Uterus (tissue), 4 donors: Measurements from ENCODE around the gene LPP. TPM values are rescaled to one million over a fixed set of nuclear protein-coding genes. Genes with fewer than 3 reads are reported as not detected.

Source experiments
- DNase-seq, 2 donors: peaks; one replicate each; pipeline ENCODE4 v3.0.0-alpha.2; 2019 to 2020
- H3K27ac ChIP-seq, 2 donors: fragments of 200-600 bp; sonication (generic); 1 replicate in 1 of 2; 2 replicates in 1 of 2; pipeline ENCODE4 v1.5.1; 2016 to 2018
- H3K27me3 ChIP-seq, 2 donors: fragments of 200-600 bp; sonication (generic); one replicate each; pipeline ENCODE4 v1.5.1; 2018 to 2019; ENCODE audit warnings: control low read depth in 1 of 2
- H3K36me3 ChIP-seq, 2 donors: fragments of 200-600 bp; sonication (generic); one replicate each; pipeline ENCODE4 v1.5.1; 2019; ENCODE audit warnings: control low read depth in 1 of 2
- H3K4me1 ChIP-seq, 2 donors: fragments of 200-600 bp; sonication (generic); one replicate each; pipeline ENCODE4 v1.5.1; 2018 to 2019; ENCODE audit warnings: control low read depth in 1 of 2
- H3K4me3 ChIP-seq, 2 donors: fragments of 200-600 bp; sonication (generic); 1 replicate in 1 of 2; 2 replicates in 1 of 2; pipeline ENCODE4 v1.5.1; 2018 to 2019; ENCODE audit warnings: mild to moderate bottlenecking in 1 of 2
- H3K9me3 ChIP-seq, 2 donors: fragments of 200-600 bp; sonication (generic); one replicate each; pipeline ENCODE4 v1.5.1; 2019; ENCODE audit warnings: control low read depth in 1 of 2
- POLR2A ChIP-seq, 2 donors: fragments of 450-650 bp; IDR thresholded peaks; one replicate each; pipeline ENCODE4 v1.6.1; 2016; ENCODE audit warnings: antibody characterized with exemption in 2 of 2, mild to moderate bottlenecking in 1 of 2, moderate library complexity in 1 of 2
- intact Hi-C: fragments of 100-400 bp; cut with DNase I; formaldehyde crosslinking; loops from one replicate; pipeline ENCODE4 v1.15.1; 2023; ENCODE audit warnings: low total_unique reads
- total RNA-seq, 4 donors: library from RNA; depleted of rRNA in 3 of 4; stranded (reverse); fragments of >200 nt in 3 of 4; gene quantifications; one replicate each; pipeline versions ENCODE4 v1.1.0 to v1.2.4, GENCODE V29; 2014 to 2023
- TF ChIP-seq, protein P1 (sequence below), 4 experiments: fragments of 200-600 bp in 2 of 4; fragments of 450-650 bp in 2 of 4; sonication (generic) in 2 of 4; IDR thresholded peaks; one replicate each; pipeline ENCODE4 v1.5.1; 2016 to 2019; ENCODE audit warnings: antibody characterized with exemption in 4 of 4, mild to moderate bottlenecking in 2 of 4, moderate library complexity in 1 of 4
- donor health status: DM: yes; HTN: yes; CAD: no.

LPP gene
- total RNA-seq, 4 donors from 2014 or later: 180 to 1,374 (median 712) TPM

DNA sequence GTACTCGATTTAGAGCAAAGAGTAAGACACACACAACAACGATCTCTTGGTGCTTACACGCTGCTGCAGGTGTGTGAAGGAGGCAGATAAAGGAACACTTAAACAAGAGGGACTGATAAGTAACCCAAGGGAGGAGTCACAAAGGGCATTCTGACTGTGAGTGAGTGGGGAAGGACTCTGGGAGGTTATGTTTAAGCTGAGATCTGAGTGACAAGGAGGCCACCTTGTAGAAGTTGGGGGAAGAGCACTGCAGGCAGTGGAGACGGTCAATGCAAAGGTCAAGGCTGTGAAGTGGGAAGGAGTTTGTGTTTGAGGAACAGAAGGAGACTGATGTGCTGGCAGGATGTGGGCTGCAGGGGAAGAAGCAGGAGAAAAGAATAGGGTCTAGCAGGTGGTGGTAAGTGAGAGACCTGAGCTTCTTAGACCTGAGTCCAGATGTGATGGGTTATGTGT lies 63.1 kb downstream of the LPP start:
- intact Hi-C loops: no loop called here
- H3K4me3 ChIP-seq: peak overlapping the region in 1 of 2 donors; percentile 8
- peaks cover 0 to 5% of the 10 kb centered on the region in 2 donors for H3K4me1 ChIP-seq
- H3K9me3 ChIP-seq: no peaks in the 10 kb centered on the region
- H3K36me3 ChIP-seq: no peaks in the 10 kb centered on the region
- DNase-seq: no peak
- TF ChIP-seq, protein P1, sequence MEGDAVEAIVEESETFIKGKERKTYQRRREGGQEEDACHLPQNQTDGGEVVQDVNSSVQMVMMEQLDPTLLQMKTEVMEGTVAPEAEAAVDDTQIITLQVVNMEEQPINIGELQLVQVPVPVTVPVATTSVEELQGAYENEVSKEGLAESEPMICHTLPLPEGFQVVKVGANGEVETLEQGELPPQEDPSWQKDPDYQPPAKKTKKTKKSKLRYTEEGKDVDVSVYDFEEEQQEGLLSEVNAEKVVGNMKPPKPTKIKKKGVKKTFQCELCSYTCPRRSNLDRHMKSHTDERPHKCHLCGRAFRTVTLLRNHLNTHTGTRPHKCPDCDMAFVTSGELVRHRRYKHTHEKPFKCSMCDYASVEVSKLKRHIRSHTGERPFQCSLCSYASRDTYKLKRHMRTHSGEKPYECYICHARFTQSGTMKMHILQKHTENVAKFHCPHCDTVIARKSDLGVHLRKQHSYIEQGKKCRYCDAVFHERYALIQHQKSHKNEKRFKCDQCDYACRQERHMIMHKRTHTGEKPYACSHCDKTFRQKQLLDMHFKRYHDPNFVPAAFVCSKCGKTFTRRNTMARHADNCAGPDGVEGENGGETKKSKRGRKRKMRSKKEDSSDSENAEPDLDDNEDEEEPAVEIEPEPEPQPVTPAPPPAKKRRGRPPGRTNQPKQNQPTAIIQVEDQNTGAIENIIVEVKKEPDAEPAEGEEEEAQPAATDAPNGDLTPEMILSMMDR (IDR thresholded peaks at IDR 0.05): no peak
- no peak for TF ChIP-seq POLR2A (IDR thresholded peaks at IDR 0.05)
- no peaks in the 10 kb centered on the region for H3K27me3 ChIP-seq
- H3K27ac ChIP-seq: peak overlapping the region; percentile 92 to 93

DNA sequence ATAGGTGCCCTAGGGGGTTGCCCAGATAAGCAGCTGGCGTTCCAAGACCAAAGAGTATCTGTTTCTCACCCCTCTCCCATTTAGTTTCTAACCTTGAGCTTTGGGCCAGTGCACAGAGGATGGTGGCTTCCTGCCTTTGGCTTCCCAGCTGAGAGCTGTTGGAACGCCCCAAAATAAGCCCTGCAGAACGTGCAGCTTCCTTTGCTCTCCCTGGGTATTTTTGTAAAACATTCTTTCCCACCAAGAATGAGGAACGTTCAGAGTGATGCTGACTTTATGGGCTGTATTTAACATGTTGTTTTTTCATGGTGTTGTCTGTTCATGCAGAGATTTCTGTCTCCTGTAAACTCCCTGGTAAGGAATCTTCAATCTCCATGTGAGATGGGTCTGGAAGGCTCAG lies 63.8 kb downstream of the LPP start:
- peak overlapping the region; percentile 92 to 93 for H3K27ac ChIP-seq
- intact Hi-C loops: no loop called here

DNA sequence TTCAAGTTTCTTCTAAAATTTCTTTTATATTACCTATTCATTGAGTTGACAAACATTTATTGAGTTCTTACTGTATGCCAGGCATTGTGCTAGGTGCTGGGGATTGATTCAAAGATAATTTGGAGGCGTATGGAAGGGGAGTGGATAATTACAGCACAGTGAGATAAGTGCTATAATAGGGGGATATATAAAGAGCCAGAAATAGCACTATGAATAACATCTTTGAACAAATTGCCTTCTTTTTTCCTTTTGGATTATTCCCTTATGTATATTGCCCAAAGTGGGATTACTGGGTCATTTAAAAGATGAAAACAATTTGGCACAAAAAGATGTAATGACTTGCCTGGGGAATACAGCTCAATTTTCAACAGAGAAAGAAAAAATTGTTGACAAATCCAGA lies 64.6 kb downstream of the LPP start:
- no peak for DNase-seq
- Histone ChIP-seq H3K4me3 (no peak overlapping the region), H3K27me3 (no peaks in the 10 kb centered on the region), H3K9me3 (no peaks in the 10 kb centered on the region), H3K27ac (peak overlapping the region; percentile 92 to 93), H3K4me1 (peaks cover 0 to 9% of the 10 kb centered on the region in 2 donors), H3K36me3 (no peaks in the 10 kb centered on the region)
- TF ChIP-seq POLR2A (IDR thresholded peaks at IDR 0.05): no peak
- TF ChIP-seq, protein P1 (IDR thresholded peaks at IDR 0.05): no peak
- intact Hi-C loops: no loop called here

More for the DNA sequence above, 63.8 kb downstream of the LPP start:
- peaks cover 0 to 9% of the 10 kb centered on the region in 2 donors for H3K4me1 ChIP-seq
- TF ChIP-seq POLR2A (IDR thresholded peaks at IDR 0.05): no peak
- TF ChIP-seq, protein P1 (IDR thresholded peaks at IDR 0.05): no peak
- no peak overlapping the region for H3K4me3 ChIP-seq
- DNase-seq: no peak
- H3K9me3 ChIP-seq: no peaks in the 10 kb centered on the region
- no peaks in the 10 kb centered on the region for H3K36me3 ChIP-seq
- no peaks in the 10 kb centered on the region for H3K27me3 ChIP-seq

DNA sequence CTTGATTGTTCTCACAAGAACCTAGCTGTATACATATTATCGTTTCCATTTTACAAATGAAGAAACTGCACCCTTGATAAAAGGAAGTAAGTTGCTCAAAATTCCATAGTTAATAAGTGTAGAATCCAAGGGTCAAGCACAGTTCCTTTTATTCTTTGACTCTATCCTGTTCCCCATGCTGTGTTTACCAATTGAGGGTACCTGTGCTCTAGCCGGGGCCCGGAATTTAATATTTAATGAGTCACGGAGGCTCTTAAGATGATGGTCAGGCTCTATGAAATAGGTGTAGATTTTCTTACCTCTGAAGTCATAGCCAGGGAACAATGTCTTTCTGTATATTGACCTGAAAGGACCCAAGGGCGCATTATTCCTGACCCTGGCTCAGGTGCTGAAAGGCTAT lies 65.2 kb downstream of the LPP start:
- TF ChIP-seq POLR2A (IDR thresholded peaks at IDR 0.05): no peak
- TF ChIP-seq, protein P1 (IDR thresholded peaks at IDR 0.05): no peak
- H3K4me3 ChIP-seq: no peak overlapping the region
- H3K27me3 ChIP-seq: no peaks in the 10 kb centered on the region
- no peak for DNase-seq
- peak overlapping the region; percentile 92 to 93 for H3K27ac ChIP-seq
- no peaks in the 10 kb centered on the region for H3K36me3 ChIP-seq
- H3K9me3 ChIP-seq: no peaks in the 10 kb centered on the region
- intact Hi-C loops: no loop called here
- H3K4me1 ChIP-seq: peaks cover 0 to 9% of the 10 kb centered on the region in 2 donors

DNA sequence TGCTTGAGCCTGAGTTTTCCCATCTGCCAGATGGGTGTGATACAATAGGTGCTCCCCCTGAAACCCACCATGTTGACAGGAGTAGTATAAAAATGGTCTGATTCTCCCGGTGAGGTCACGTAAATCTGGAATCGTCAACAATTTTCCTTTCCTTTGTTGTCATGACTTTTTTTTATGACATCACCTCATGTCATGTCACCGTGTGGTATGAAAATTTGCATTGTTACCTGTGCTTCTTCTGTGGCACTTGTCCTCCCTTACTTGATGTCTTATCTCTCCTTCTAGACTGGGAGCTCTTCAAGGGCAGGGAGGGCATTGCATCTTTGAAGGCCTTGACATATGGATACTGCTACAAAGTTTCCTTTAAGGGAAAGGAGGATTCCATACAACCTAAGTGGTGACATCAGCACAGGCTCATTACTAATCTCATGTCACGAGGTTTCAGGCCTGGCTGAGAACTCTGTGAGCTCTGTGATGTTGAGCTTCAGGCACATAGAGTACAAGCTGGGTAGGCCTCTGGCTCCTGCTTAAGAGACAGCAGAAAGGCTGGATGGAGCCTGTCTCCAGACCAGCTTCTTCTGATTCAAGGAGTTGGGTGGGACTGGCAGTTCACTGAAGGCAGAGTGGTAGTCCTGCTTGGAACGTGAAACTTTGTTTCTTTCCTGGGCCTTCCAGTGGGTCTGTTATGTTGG lies 66.3 kb downstream of the LPP start:
- H3K4me3 ChIP-seq: no peak overlapping the region
- TF ChIP-seq POLR2A (IDR thresholded peaks at IDR 0.05): no peak
- H3K27ac ChIP-seq: peak overlapping the region; percentile 92 to 93
- no peaks in the 10 kb centered on the region for H3K9me3 ChIP-seq
- intact Hi-C loops: no loop called here
- H3K36me3 ChIP-seq: no peaks in the 10 kb centered on the region
- H3K4me1 ChIP-seq: peaks cover 0 to 9% of the 10 kb centered on the region in 2 donors
- H3K27me3 ChIP-seq: no peaks in the 10 kb centered on the region
- peak in 1 of 2 donors; percentile 47 for DNase-seq
